DMS79 treated with DMSO at 0.1 percent for 48 hours (cell line): ENCODE data around the gene ZNF697.
A peak's percentile ranks its signal among the peaks of the same experiment; 100 is the strongest.
"Not testable (repeated sequence)": the region's sequence is repeated elsewhere in the genome, so short reads cannot be mapped to it uniquely, and the experiment has no call there.

ENCODE experiments used
- DNase-seq: peaks from one replicate; lab custom pipeline; 2025; lab: John Stamatoyannopoulos, UW

The ZNF697 gene

GRCh38 chr1:119647734-119648619 is at the start of gene ZNF697:
TSS of gene ZNF697 (minus strand) at chr1:119648266. CDS start at chr1:119626100, 22,166 bp downstream.
- peak; percentile 90 for DNase-seq

GRCh38 chr1:119697598-119697997 is 49.5 kb upstream of the ZNF697 start:
- no peak for DNase-seq

- DNase-seq = not testable (repeated sequence)
Observed at GRCh38 chr1:119696863-119697262, 48.8 kb upstream of the ZNF697 start.

GRCh38 chr1:119689511-119689910 is 41.4 kb upstream of the ZNF697 start:
- no peak for DNase-seq

DNA sequence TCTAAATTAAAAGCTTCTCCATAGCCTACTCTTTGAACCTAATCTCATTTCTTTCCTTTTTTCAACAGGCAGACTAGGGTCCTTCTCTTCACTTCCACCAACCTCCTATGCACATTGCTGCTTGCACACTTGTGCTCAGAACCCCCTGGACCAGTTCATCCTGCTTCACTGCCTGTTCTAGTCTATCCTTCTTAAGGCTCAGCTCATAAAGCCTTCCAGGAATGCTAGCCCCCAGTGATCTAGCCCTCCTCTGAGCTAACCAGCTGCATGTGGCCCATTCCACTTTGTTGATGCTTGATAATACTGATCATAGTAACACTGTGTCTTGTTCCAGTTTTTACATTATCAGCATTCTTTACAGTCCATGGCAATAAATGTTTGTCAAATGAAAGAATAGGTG is 40.7 kb upstream of the ZNF697 start:
- DNase-seq = no peak

DNA sequence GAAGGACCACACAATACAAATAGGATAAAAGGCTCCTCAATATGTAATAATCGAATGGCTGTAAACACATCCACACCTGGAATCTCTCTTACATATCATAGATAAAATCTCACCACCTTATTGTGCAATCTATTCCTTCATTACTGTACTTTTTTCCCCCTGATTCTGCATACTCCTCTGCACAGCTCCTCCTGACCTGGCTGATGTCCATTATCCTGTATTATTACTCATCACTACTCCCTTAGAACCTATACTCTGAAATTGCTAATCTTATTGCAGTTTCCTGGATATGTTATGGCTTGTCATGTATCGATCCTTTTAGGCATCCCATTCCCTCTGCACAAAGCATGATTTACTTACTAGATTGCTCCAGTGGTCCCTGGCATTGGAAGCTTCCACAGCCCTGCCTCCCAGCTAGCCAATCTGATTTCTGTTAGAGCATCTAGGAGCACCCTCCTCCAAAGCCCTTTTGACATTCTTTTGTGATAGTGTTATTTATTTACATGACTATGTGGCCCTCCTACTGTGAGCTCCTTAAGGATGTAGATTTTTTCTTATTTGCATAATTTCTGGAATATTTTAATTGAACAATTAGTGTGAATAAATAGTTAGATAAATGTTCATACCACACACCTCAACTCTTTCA is 39.5 kb upstream of the ZNF697 start:
- DNase-seq = no peak

DNA sequence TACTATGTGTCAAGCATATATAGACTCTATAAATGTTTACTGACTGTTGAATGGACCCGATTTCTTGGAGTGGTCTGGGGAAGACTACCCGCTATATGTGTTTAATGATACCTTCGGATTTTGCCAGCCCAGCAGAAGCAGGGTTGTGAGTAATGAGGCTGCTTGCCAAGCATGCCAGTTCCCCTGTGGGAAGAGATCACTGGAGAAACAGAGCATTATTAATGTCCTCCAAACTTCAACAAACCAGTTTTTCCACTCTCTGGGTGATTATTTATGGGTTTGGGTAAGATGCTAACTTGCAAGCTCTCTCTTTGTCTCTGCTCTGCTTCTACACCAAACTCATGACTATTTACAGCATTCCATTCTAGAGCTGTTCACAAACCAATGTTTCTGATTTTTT is 38.6 kb upstream of the ZNF697 start:
- peak; percentile 80 for DNase-seq

DNA sequence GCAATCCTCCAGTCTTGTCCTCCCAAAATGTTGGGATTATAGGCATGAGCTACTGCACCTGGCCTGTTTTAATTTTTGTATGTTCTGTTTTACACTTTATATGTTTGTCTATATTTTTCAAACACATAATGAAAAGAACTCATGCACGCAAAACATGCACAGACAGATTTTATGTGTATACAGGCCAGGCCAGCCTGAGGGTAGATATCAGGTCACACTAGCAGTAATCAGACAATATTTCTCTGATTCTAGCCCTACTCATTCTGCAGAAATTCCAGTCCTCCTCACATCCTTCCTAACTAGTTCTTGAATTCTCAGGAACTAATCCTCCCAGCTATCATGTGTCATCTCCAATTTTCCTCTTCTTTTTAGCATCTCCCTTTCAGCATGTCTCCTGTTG is 35.8 kb upstream of the ZNF697 start:
- DNase-seq = no peak

GRCh38 chr1:119682141-119682540 is 34.1 kb upstream of the ZNF697 start:
- no peak for DNase-seq

DNA sequence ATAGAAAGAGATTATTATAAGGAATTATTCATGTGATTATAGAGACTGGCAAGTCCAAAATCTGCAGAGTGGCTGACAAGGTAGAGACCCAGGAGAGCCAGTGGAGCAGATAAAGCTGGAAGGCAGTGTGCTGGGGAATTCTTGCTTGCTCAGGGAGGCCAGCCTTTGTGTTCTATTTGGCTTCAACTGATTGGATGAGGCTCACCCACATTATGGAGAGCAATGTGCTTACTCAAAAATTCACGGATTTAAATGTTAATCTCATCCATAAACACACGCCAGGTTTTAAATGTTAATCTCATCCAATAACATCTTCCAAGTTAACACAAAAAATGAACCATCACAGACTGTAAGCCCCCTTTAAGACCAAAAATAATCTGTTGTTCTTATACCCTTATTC is 33.5 kb upstream of the ZNF697 start:
- DNase-seq = no peak

DNA sequence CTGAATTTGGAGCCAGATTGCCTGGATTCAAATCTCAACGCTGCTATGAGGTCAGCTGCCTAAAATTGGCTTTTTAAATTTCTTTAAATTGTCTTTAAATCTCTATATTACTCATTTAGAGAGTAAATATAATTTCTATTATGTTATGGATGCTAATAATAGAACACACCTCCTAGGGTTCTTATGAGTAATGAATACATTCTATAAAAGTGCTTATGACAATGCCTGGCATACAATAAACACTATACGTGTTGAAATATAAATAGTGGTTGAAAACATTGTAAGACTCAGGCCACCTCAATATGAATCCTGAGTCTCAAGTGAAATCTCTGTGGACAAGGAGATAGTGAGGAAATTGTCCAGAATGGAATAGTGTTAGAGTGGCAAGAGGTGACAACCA is 32.7 kb upstream of the ZNF697 start:
- no peak for DNase-seq

- DNase-seq = no peak
Observed at GRCh38 chr1:119680193-119680592, 32.1 kb upstream of the ZNF697 start.

GRCh38 chr1:119679223-119679622 is 31.2 kb upstream of the ZNF697 start:
- no peak for DNase-seq

- peak; percentile 48 for DNase-seq
Observed at GRCh38 chr1:119676571-119677206, 28.6 kb upstream of the ZNF697 start.

- DNase-seq = peak; percentile 86
Observed at GRCh38 chr1:119675349-119676345, 27.6 kb upstream of the ZNF697 start.

- DNase-seq = peak; percentile 70
Observed at GRCh38 chr1:119674835-119675289, 26.8 kb upstream of the ZNF697 start.

GRCh38 chr1:119674111-119674526 is 26.1 kb upstream of the ZNF697 start:
- DNase-seq = no peak

DNA sequence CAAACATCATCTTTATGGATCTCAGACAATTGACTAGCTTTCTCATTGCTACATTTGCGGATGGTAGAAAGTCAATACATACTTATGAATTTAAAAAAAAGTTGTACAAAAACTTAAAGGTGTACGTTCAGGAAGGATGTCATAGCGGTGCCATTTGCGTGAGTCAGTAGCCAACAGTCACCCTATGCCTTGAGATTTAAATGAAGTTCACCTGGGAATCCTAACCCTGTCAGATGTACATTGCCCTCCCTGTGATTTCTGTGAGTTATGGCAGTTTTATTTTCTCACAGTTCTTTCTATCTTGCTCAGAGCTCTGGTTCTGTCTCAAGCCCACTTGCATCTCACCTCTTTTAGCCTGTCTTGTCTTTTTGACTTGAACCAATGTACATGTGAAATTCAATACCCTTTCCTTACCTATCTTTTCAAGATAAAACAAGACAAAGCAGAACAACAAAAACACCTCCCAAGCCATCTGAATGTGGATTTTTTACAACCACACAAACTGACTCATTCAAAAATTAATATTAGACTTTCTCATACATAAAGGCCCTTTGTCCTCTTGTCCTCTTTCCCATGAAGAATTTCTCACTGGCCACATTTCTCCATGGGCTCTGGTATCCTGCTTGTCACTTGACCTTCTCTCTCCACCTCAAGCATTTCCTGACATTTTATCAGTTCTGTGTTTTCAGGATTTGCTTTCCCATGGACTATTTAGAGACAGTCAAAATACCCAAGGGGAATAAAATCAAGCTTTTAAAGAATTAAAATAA is 25.3 kb upstream of the ZNF697 start:
- no peak for DNase-seq

DNA sequence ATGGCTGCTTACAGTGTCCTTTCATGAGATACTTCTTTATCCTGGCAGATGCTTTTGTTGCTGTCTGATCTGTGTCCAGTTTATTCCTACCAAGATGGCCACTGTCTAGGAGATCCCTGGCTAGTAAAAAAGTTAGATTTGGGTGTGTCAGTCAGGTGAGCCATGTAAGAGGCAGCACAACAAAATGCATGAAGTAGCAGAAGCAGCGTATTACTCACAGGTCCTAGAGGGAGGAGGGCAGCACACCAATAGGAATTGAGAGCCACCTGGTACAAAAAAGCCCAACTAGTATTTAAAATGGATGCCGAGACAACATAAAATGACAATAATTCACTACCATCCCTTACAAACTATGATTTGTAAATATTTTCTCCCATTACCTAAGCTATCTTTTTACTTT is 22.8 kb upstream of the ZNF697 start:
- no peak for DNase-seq

DNA sequence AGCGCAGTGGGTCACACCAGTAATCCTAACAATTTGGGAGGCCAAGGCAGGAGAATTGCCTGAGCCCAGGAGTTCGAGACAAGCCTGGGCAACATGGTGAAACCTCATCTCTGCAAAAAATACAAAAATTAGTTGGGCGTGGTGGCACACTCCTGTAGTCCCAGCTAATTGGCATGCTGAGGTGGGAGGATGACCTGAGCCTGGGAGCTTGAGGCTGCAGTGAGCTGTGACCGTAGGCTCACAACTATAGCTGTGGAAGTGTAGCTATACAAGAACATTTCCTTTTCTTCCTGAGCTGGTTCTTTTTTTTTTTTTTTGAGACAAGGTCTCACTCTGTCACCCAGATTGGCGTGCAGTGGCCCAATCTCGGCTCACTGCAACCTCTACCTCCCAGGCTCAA is 19.1 kb upstream of the ZNF697 start:
- DNase-seq = no peak

DNA sequence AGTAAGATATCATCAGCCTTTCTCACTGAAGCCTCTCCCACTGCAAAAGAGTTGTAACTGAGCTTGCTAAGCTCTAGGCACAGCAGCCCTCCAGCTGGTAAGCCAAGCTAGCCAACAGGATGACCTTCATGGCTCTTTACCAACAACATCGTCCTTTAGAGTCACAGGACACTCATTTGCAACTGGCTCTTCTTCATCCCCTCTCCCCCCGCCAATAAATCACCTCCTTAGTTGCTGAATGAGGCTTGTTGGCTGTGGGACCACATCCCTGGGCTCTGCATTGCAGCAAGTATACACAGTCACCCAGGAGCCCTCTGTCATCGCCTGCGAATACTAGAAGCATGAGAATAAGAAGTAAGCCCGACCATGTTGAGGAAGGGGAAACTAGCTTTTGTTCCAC is 16.0 kb upstream of the ZNF697 start:
- DNase-seq = no peak
